A549 (cell line): ENCODE results near the gene ANXA6. TPM values are rescaled to one million over a fixed set of nuclear protein-coding genes. Genes with fewer than 3 reads are reported as not detected.

Experiments
- ATAC-seq, 2 experiments: fragments of 200-7000 bp in 1 of 2; fragments of >200 bp in 1 of 2; cut with Nextera tagmentation in 1 of 2; cut with Tn5 transposase in 1 of 2; 3 replicates each; pipeline versions ENCODE4 v1.8.0 to v1.9.1; 2018 to 2020; ENCODE audit warnings: mild to moderate bottlenecking in 1 of 2, moderate library complexity in 1 of 2
- CTCF ChIA-PET: fragments of 300-600 bp; sonication (Branson Sonifier 250); formaldehyde crosslinking; extraction: SDS; loops from one replicate; lab custom pipeline; 2021; ENCODE audit warnings: antibody characterized with exemption, inconsistent platforms; lab: Yijun Ruan, JAX
- POLR2A ChIA-PET: fragments of 350-600 bp; formaldehyde crosslinking; extraction: SDS; loops from one replicate; lab custom pipeline; 2021; ENCODE audit warnings: antibody characterized with exemption, inconsistent platforms; lab: Yijun Ruan, JAX
- DNase-seq, 2 experiments: peaks; one replicate each; pipeline versions ENCODE4 v3.0.0 to v3.0.0-alpha.2; 2011 to 2016; ENCODE audit warnings: low read depth in 1 of 2, low spot score in 1 of 2
- FAIRE-seq: peaks from 2 replicates; lab custom pipeline; 2011; peaks lifted over from hg19 to GRCh38; lab: Jason Lieb, UNC
- H3K27ac ChIP-seq, 2 experiments: fragments of >200 bp; sonication (Bioruptor Twin); formaldehyde crosslinking; 3 replicates each; pipeline ENCODE4 v1.5.1; 2016 to 2017
- H3K4me1 ChIP-seq: fragments of >200 bp; sonication (Bioruptor Twin); formaldehyde crosslinking; 3 replicates; pipeline ENCODE4 v1.6.1; 2016
- H3K4me2 ChIP-seq: fragments of >200 bp; sonication (Bioruptor Twin); formaldehyde crosslinking; 3 replicates; pipeline ENCODE4 v1.6.1; 2016
- H3K4me3 ChIP-seq: fragments of >200 bp; sonication (Bioruptor Twin); formaldehyde crosslinking; 3 replicates; pipeline ENCODE4 v1.5.1; 2016
- H3K9me3 ChIP-seq: fragments of >200 bp; sonication (Bioruptor Twin); formaldehyde crosslinking; 3 replicates; pipeline ENCODE4 v1.6.1; 2016
- ATOH8 ChIP-seq: fragments of 250-450 bp; sonication (Bioruptor Pico); IDR thresholded peaks from 2 replicates; pipeline ENCODE4 v1.5.0; 2020; ENCODE audit warnings: low read depth, mild to moderate bottlenecking, moderate library complexity
- EHMT2 ChIP-seq: fragments of 200-600 bp; sonication (generic); IDR thresholded peaks from 2 replicates; pipeline ENCODE4 v1.6.1; 2016; ENCODE audit warnings: antibody characterized with exemption, low read depth, mild to moderate bottlenecking, moderate library complexity
- FOSB ChIP-seq: fragments of 250-450 bp; sonication (Bioruptor Pico); IDR thresholded peaks from 2 replicates; pipeline ENCODE4 v1.5.0; 2020; ENCODE audit warnings: mild to moderate bottlenecking, moderate library complexity
- FOXS1 ChIP-seq: fragments of 250-450 bp; sonication (Bioruptor Pico); IDR thresholded peaks from 2 replicates; pipeline ENCODE4 v1.5.0; 2020; ENCODE audit warnings: mild to moderate bottlenecking, moderate library complexity
- GATA3 ChIP-seq: IDR thresholded peaks from 2 replicates; pipeline ENCODE4 v1.6.1; 2012; ENCODE audit warnings: borderline replicate concordance
- HEYL ChIP-seq: fragments of 250-450 bp; sonication (Bioruptor Pico); IDR thresholded peaks from 2 replicates; pipeline ENCODE4 v1.8.0; 2021; ENCODE audit warnings: mild to moderate bottlenecking, moderate library complexity
- HOXA7 ChIP-seq: fragments of 250-450 bp; sonication (Bioruptor Pico); IDR thresholded peaks from 2 replicates; pipeline ENCODE4 v1.5.0; 2020; ENCODE audit warnings: mild to moderate bottlenecking, moderate library complexity
- HOXB5 ChIP-seq: fragments of 250-450 bp; sonication (Bioruptor Pico); IDR thresholded peaks from 2 replicates; pipeline ENCODE4 v1.5.0; 2020; ENCODE audit warnings: mild to moderate bottlenecking, moderate library complexity
- JUNB ChIP-seq: fragments of >200 bp; sonication (Bioruptor Twin); formaldehyde crosslinking; IDR thresholded peaks from 2 replicates; pipeline ENCODE4 v1.6.1; 2016
- KDM1A ChIP-seq: fragments of 200-600 bp; sonication (generic); IDR thresholded peaks from 2 replicates; pipeline ENCODE4 v1.6.1; 2016; ENCODE audit warnings: low read depth, mild to moderate bottlenecking
- MAFK ChIP-seq: fragments of 450-650 bp; IDR thresholded peaks from 2 replicates; pipeline ENCODE4 v1.6.1; 2014; ENCODE audit not compliant: partially characterized antibody
- MAZ ChIP-seq: fragments of 150-350 bp; IDR thresholded peaks from 2 replicates; pipeline ENCODE4 v1.6.1; 2014; ENCODE audit warnings: antibody characterized with exemption, low read depth, low read length, borderline replicate concordance
- NR3C1 ChIP-seq: fragments of >200 bp; sonication (Bioruptor Twin); formaldehyde crosslinking; IDR thresholded peaks from 3 replicates; pipeline ENCODE4 v1.6.1; 2017
- POLR2AphosphoS2 ChIP-seq: conservative IDR thresholded peaks from 2 replicates; pipeline ENCODE4 v1.6.1; 2012; ENCODE audit warnings: low read length, improper control_type of control experiment, inconsistent platforms
- RARB ChIP-seq: fragments of 250-450 bp; sonication (Bioruptor Pico); IDR thresholded peaks from 2 replicates; pipeline ENCODE4 v1.8.0; 2021; ENCODE audit warnings: mild to moderate bottlenecking, moderate library complexity
- RCOR1 ChIP-seq: fragments of 150-350 bp; IDR thresholded peaks from 2 replicates; pipeline ENCODE4 v1.6.1; 2014; ENCODE audit warnings: antibody characterized with exemption, low read length, low read depth
- REST ChIP-seq: fragments of 200-600 bp; sonication (generic); IDR thresholded peaks from 2 replicates; pipeline ENCODE4 v1.6.1; 2016; ENCODE audit warnings: antibody characterized with exemption, mild to moderate bottlenecking, moderate library complexity
- RFX5 ChIP-seq: fragments of 450-650 bp; IDR thresholded peaks from 2 replicates; pipeline ENCODE4 v1.7.1; 2014; ENCODE audit warnings: antibody characterized with exemption, mild to moderate bottlenecking, moderate library complexity
- RNF2 ChIP-seq: fragments of 200-600 bp; sonication (generic); IDR thresholded peaks from 2 replicates; pipeline ENCODE4 v1.6.1; 2016; ENCODE audit warnings: low read depth, mild to moderate bottlenecking, antibody characterized with exemption, moderate library complexity, borderline replicate concordance
- SMC3 ChIP-seq: fragments of >200 bp; sonication (Bioruptor Twin); formaldehyde crosslinking; IDR thresholded peaks from 3 replicates; pipeline ENCODE4 v1.6.1; 2018; ENCODE audit warnings: inconsistent platforms
- SREBF2 ChIP-seq: fragments of 450-650 bp; IDR thresholded peaks from 2 replicates; pipeline ENCODE4 v1.6.1; 2014; ENCODE audit warnings: mild to moderate bottlenecking, moderate library complexity
- USF2 ChIP-seq: fragments of 450-650 bp; IDR thresholded peaks from 2 replicates; pipeline ENCODE4 v1.6.1; 2014; ENCODE audit warnings: antibody characterized with exemption
- ZSCAN20 ChIP-seq: fragments of 250-450 bp; sonication (Bioruptor Pico); IDR thresholded peaks from 2 replicates; pipeline ENCODE4 v1.8.0; 2022; ENCODE audit warnings: mild to moderate bottlenecking, moderate library complexity
- WGBS: methylation state at CpG from one replicate; pipeline ENCODE4 v1.1.6; 2017; ENCODE audit errors: missing lambda C conversion rate; 5-methylcytosine and 5-hydroxymethylcytosine counted together
- polyA plus RNA-seq, 4 experiments: library from polyadenylated mRNA; depleted of rRNA in 3 of 4; stranded (reverse); fragments of >200 nt; fragmentation: RNase III in 1 of 4; extraction: RNeasy Plus Mini Kit Qiagen cat#74134 plus additional on column Dnase treatment in 1 of 4; gene quantifications; 2 replicates in 3 of 4; 3 replicates in 1 of 4; pipeline ENCODE4 v1.2.3, GENCODE V29; 2011 to 2017
- TF ChIP-seq, protein P1 (sequence below): IDR thresholded peaks from 2 replicates; pipeline ENCODE4 v1.6.1; 2012
- TF ChIP-seq, protein P2 (sequence below): IDR thresholded peaks from 2 replicates; pipeline ENCODE4 v1.6.1; 2012; ENCODE audit warnings: low read depth, borderline replicate concordance
- TF ChIP-seq, protein P3 (sequence below): fragments of >200 bp; sonication (Bioruptor Twin); formaldehyde crosslinking; IDR thresholded peaks from 2 replicates; pipeline ENCODE4 v1.6.1; 2016

The ANXA6 gene
- polyA plus RNA-seq, 2 of the 4 experiments (the other 2 are of a cell fraction): 32.4 to 53.0 TPM

GRCh38 chr5:151150471-151151262 lies 6.9 kb downstream of the ANXA6 start:
- H3K4me1 ChIP-seq: no peaks in the 10 kb centered on the region
- H3K27ac ChIP-seq: peak overlapping the region in 1 of 2 experiments; percentile 16; a peak in 3 of 6 replicates
- ChIA-PET CTCF (interaction anchor here (1.0 to 3.6 kb wide), 5 partner anchors 10 to 35 kb away, joined by 3 to 14 read pairs (median 4); no protein-coding TSS in a partner anchor), POLR2A (no interaction called here)
- DNase-seq (no peak), ATAC-seq (peak in 1 of 2 experiments; percentile 42; a peak in 3 of 6 replicates)
- TF ChIP-seq USF2 (no peak), HOXA7 (no peak), JUNB (no peak), SREBF2 (no peak), NR3C1 (no peak), SMC3 (no peak), MAFK (no peak), KDM1A (no peak), HEYL (CRISPR knock-in tag) (no peak)
- TF ChIP-seq, protein P1, sequence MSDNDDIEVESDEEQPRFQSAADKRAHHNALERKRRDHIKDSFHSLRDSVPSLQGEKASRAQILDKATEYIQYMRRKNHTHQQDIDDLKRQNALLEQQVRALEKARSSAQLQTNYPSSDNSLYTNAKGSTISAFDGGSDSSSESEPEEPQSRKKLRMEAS: no peak
- TF ChIP-seq, protein P2, sequence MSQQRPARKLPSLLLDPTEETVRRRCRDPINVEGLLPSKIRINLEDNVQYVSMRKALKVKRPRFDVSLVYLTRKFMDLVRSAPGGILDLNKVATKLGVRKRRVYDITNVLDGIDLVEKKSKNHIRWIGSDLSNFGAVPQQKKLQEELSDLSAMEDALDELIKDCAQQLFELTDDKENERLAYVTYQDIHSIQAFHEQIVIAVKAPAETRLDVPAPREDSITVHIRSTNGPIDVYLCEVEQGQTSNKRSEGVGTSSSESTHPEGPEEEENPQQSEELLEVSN: no peak
- TF ChIP-seq, all 56 proteins: peak for 0
- Histone ChIP-seq H3K4me3 (no peak overlapping the region), H3K4me2 (no peak overlapping the region), H3K9me3 (no peaks in the 10 kb centered on the region)
- 53% methylated on average over 5 of the region's 5 CpGs for WGBS
- no peak for FAIRE-seq

DNA sequence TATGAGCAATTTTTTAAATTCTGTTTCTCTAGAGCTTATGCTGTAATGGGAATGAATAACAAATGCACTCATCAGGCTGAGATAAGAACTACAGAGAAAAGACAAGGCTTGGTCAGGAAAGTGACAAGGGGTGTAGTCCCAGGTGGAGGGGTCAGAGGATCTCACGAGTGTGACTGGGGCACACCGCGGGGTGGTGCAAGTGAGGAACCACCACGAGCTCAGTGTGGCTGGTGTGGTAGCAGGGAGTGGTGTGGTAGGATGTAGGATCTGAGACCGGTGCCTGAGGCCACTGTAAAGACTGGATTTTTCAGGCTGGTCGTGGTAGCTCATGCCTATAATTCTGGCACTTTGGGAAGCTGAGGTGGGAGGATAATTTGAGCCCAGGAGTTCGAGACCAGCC lies 9.0 kb downstream of the ANXA6 start:
- no peak for FAIRE-seq
- 64% methylated on average over 7 of the region's 7 CpGs for WGBS
- POLR2A ChIA-PET: no interaction called here
- no peak overlapping the region for H3K27ac ChIP-seq
- ATAC-seq: no peak
- TF ChIP-seq GATA3 (no peak), POLR2AphosphoS2 (no peak), RARB (CRISPR knock-in tag) (no peak), MAZ (no peak), ZSCAN20 (CRISPR knock-in tag) (no peak), USF2 (no peak), RCOR1 (no peak), EHMT2 (no peak), RNF2 (no peak), RFX5 (no peak), FOXS1 (CRISPR knock-in tag) (no peak), ATOH8 (CRISPR knock-in tag) (no peak), HOXB5 (CRISPR knock-in tag) (no peak), REST (no peak), FOSB (CRISPR knock-in tag) (no peak)
- TF ChIP-seq, protein P1: no peak
- TF ChIP-seq, protein P3, sequence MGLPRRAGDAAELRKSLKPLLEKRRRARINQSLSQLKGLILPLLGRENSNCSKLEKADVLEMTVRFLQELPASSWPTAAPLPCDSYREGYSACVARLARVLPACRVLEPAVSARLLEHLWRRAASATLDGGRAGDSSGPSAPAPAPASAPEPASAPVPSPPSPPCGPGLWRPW: no peak
- TF ChIP-seq, all 56 proteins: peak for 0
- Histone ChIP-seq H3K4me3 (no peak overlapping the region), H3K4me1 (no peaks in the 10 kb centered on the region), H3K4me2 (no peak overlapping the region), H3K9me3 (no peaks in the 10 kb centered on the region)
- no peak for DNase-seq
- CTCF ChIA-PET: interaction anchor here (0.7 to 3.6 kb wide), 4 partner anchors 16 to 98 kb away, joined by 3 to 16 read pairs (median 9); no protein-coding TSS in a partner anchor
